GM18520 (cell line): ENCODE measurements around the gene AQP4.

Experiments used
- ATAC-seq: cut with Tn5 transposase; IDR thresholded peaks from one replicate; pipeline ENCODE4 v1.9.1; 2021; ENCODE audit not compliant: unreplicated experiment

Gene AQP4

GRCh38 chr18:26840965-26841364 lies 24.5 kb downstream of the AQP4 start:
- ATAC-seq, result no peak

- no peak for ATAC-seq
Observed at GRCh38 chr18:26839609-26840008, 25.9 kb downstream of the AQP4 start.

- ATAC-seq, result no peak
Observed at GRCh38 chr18:26832302-26832701, 33.2 kb downstream of the AQP4 start.

GRCh38 chr18:26827581-26827980 lies 37.9 kb downstream of the AQP4 start:
- no peak for ATAC-seq

- ATAC-seq, result no peak
Observed at GRCh38 chr18:26826656-26827235, 38.8 kb downstream of the AQP4 start.

GRCh38 chr18:26821181-26821580 lies 44.3 kb downstream of the AQP4 start:
- ATAC-seq, result no peak

- ATAC-seq, result no peak
Observed at GRCh38 chr18:26819046-26819445, 46.5 kb downstream of the AQP4 start.

GRCh38 chr18:26818461-26818860 lies 47.0 kb downstream of the AQP4 start:
- ATAC-seq, result no peak

- ATAC-seq, result no peak
Observed at GRCh38 chr18:26813043-26813442, 52.5 kb downstream of the AQP4 start.

- no peak for ATAC-seq
Observed at GRCh38 chr18:26812462-26812861, 53.0 kb downstream of the AQP4 start.

GRCh38 chr18:26809346-26809745 lies 56.2 kb downstream of the AQP4 start:
- no peak for ATAC-seq

- no peak for ATAC-seq
Observed at GRCh38 chr18:26806224-26806623, 59.3 kb downstream of the AQP4 start.

- no peak for ATAC-seq
Observed at GRCh38 chr18:26804519-26804918, 61.0 kb downstream of the AQP4 start.

- no peak for ATAC-seq
Observed at GRCh38 chr18:26803643-26804042, 61.9 kb downstream of the AQP4 start.

- no peak for ATAC-seq
Observed at GRCh38 chr18:26802330-26803200, 62.9 kb downstream of the AQP4 start.
